OCI-LY3 (cell line): ENCODE results near the gene KCNMA1.

Experiments used
- EZH2phosphoT487 ChIP-seq: fragments of 200-600 bp; shearing (Covaris generic); IDR thresholded peaks from 2 replicates; pipeline ENCODE4 v1.6.1; 2018; ENCODE audit warnings: antibody characterized with exemption, mixed run types, low read depth
- TF ChIP-seq, protein P1 (sequence below): fragments of 200-600, 300-600 bp; sonication (generic); IDR thresholded peaks from 2 replicates; pipeline ENCODE4 v1.5.1; 2014; ENCODE audit warnings: antibody characterized with exemption, low read length, low read depth

DNA sequence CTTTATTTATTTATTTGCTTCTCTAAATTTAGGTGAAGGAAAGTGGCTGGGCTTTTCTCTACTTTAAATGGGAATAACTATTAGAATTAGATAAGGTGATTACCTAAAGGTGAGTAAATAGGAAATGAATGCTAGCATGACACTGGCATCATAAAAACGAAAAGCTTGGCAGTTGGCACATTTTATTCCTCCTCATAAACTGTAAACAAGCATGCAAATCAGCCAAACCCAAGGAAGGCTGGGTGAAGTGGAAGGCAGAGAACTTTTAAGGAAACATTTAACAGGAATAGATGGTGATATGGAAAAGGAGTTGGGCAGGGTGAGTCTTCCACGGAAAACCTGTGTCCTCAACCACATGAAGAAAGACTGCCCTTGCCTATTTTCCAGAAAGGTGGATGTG is 669.1 kb downstream of the KCNMA1 start:
- TF ChIP-seq, protein P1, sequence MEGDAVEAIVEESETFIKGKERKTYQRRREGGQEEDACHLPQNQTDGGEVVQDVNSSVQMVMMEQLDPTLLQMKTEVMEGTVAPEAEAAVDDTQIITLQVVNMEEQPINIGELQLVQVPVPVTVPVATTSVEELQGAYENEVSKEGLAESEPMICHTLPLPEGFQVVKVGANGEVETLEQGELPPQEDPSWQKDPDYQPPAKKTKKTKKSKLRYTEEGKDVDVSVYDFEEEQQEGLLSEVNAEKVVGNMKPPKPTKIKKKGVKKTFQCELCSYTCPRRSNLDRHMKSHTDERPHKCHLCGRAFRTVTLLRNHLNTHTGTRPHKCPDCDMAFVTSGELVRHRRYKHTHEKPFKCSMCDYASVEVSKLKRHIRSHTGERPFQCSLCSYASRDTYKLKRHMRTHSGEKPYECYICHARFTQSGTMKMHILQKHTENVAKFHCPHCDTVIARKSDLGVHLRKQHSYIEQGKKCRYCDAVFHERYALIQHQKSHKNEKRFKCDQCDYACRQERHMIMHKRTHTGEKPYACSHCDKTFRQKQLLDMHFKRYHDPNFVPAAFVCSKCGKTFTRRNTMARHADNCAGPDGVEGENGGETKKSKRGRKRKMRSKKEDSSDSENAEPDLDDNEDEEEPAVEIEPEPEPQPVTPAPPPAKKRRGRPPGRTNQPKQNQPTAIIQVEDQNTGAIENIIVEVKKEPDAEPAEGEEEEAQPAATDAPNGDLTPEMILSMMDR: no peak
- TF ChIP-seq EZH2phosphoT487: no peak
